GM18498 (cell line): ENCODE results near the gene NOXRED1.
"Not testable (repeated sequence)": the region's sequence is repeated elsewhere in the genome, so short reads cannot be mapped to it uniquely, and the experiment has no call there.

Experiments used
- ATAC-seq: cut with Tn5 transposase; IDR thresholded peaks from one replicate; pipeline ENCODE4 v1.9.1; 2021; ENCODE audit warnings: mild to moderate bottlenecking, moderate library complexity; ENCODE audit not compliant: unreplicated experiment

Gene NOXRED1, protein sequence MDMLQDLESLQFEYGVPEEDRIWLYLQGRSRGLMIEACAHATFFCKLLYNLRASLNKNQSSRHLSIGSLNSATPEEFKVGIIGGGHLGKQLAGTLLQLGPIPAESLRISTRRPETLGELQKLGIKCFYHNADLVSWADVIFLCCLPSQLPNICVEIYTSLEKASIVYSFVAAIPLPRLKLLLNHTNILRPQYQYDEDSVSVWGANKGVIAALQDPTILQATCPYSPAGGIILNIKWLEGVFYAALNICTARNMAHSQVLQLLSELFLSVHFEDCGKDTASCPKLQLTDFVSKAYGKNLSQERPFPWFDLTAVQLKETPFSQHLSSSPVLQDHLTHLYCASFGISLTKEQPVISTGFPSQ

DNA sequence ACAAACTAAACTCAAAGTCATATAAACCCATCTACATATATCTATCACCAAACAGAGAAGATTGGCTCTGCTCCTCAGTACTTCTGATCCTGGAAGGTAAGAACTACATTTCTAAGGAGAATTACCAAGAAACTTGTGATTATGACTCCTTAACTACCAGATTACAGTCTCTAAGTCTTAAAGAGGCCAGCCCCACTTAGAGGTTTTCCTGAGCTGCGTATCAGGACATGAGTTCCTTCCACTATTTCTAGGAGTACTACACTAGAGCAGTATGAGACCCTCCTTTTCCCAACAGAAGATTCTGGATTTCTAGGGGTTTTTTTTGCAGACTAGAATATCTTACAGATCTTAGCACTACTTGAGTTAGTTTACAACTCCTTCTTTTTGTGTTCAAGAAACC is at the start of gene NOXRED1:
TSS of gene NOXRED1 (minus strand) at position 101 of the 400 bp plus-strand sequence. CDS start 634 bp downstream, outside the sequence.
- ATAC-seq, result no peak

DNA sequence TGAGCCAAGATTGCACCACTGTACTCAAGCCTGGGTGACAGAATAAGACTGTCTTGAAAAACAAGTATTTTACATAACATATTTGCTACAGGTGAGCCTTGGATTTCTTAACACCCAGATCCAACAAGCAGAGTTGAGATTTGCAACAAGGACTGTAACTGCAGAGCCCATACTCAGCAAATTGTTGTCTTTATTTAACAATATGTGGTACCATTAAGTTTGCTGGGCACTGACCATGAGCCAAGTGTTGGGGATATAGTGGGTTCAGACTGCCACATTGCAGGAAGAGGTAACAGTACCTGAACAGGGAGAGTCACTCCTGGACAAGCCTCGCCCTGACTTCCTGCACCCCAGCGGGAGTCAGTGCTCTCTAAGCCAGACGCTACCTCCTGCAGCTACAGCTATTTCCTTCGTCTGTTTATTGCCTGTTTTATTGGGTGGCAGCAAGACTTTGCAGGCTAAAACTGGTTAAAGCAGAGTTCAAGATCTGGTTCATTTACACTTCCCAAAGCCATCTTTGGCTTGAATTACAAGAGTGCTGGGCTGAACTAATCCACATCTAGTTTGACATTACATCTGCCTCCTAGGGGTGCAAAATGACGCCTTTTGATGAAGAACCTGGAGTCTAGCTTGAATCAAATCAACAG is 47.0 kb upstream of the NOXRED1 start:
- ATAC-seq, result no peak

DNA sequence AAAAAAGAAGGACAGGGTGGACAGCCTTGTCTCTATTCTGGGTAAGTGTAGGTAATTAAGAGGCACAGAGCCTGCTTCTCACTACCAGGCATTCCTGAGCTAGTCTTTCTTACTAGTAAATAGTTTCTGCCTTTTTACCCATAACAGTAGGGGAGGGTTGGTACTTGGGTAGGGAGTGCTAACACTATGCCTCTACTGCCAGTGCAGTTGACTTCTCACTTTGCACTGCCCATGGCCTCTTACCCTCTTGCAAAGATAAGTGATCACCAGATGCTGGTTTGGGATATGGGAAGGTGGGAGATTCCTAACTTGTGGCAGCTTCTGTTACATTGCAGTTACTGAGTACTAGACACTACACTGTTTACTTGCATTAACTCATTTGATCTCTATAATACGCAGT is 46.2 kb upstream of the NOXRED1 start:
- ATAC-seq, result no peak

DNA sequence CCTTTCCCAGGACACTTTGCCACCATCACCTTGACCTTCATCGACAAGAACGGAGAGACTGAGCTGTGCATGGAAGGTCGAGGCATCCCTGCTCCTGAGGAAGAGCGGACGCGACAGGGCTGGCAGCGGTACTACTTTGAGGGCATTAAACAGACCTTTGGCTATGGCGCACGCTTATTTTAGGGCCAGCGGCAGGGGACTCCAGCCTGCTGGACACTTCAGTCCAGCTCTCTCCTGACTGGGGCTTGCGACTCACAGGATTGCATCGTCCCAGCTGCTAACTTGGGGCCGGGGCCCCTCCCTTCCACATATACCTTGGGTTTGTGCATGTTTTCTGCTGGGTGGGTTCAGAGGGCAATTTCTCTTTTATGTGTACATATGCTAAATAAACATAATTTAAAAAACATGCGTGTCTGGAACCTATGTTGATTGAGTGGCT is 45.8 kb upstream of the NOXRED1 start:
- no peak for ATAC-seq

DNA sequence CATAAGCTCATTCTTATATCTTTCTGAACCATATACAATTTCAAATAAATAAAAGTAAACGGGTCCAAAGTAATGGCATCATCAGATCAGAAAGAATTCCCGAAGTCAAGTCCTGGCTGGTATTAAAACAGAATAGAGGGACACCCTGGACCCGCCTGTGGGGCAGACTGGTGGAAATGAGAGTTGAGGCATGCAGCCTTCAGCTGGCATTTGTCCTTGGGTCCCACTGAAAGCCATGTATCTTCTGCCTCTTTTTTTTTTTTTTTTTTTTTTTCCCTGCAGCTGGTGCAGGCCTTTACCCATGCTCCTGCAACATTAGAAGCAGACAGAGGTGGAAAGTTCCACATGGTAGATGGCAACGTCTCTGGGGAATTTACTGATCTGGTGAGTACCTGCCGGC is 44.5 kb upstream of the NOXRED1 start:
- no peak for ATAC-seq

DNA sequence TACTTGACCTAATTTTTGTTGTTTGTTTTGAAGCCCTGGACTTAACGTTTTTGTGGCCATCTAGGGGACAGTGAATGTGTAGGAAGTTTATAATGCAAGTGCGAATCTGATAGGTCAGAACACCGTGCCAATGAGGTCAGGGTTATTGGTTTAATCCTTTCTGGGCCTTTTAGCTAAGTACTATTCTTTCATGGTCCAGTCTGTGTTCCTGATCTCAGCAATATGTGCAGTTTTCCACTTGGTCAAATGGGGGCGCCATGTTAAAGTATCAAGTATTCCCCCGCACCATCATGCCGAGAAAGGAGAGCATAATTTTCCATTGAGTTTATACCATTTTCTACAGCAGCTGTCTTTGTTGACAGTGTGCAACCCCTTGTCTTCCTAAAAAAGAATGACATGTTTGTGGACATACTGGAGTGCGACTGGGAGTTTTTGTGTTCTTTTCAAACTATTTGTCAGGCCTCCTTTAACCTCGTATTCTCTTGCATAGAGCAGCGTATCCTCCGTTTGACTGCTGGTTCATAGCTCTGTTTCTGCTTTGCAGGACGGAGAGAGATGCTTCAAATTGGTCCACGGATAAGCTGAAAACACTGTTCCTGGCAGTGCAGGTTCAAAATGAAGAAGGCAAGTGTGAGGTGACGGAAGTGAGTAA is 35.9 kb upstream of the NOXRED1 start:
- ATAC-seq, result no peak

DNA sequence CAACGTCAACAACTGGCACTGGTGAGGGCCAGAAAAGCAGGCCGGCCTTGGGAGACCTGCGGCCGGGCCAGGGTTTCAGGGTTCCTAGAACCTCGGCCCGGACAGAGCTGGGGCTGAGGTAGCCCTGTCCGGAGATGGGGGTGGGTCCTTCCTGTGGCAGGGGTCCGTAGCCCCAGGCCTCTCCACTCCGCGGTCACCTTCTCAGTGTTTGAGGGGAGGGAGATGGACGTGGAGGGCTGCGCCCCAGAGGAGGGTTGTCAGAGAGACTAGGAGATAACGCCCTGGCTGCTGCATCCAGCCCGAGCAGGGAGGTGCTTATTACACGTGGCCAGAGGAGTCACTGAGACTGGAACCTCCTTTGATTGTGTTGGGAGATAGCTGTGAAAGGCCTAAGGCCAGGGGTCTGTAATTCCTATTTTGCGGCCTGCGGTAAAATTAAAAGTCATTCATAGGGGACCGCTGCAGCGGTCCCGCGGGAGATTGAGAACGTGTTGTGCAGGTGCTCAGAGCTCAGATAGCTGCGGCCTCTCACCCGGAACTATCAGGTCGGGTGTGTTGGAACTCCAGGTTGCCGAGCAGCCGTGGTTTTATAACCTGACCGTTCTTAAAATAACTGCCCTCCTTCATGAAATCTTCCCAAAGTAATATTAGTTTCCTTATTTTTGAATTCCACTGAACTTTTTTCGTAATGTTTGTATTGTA is 35.1 kb upstream of the NOXRED1 start:
- peak; percentile 19 for ATAC-seq

DNA sequence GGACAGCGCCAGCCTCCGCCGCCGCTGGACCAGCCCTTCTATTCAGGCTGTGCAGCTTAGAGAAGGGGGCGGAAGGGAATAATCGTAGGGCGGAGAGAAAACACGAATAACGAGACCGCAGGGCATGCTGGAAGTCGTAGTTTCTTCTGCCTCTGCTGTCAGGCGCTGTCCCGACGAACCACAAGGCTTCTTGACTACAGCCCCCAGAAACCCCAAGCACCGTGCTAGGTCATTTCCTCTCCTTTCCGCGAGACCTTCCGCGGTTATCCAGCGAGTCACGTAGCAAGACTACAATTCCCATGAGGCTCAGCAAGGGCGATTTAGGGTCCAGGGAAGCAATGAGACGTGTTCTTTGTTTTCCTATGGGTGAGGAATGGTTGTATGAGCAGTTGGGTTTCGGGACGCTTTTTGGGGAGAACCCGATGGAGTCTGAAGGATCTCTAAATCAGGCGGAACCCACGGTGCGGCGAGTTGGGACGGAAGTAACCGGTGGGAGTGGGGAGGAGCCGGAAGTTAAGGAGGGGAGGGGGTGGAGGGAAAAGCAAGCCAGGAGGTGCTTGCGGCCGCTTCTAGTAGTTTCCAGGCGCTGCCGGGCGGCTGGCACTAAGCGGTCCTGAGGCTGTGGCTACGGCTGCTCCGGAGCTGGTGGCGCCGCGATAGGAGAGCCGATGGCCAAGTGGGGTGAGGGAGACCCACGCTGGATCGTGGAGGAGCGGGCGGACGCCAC is 34.4 kb upstream of the NOXRED1 start, which contains the start of the genes AHSA1 and VIPAS39:
TSS of gene AHSA1 (plus strand) at position 572 of the 727 bp plus-strand sequence. CDS start at position 669, 97 bp downstream.
TSS of gene VIPAS39 (minus strand) at position 80 of the 727 bp plus-strand sequence. CDS start 3,499 bp downstream, outside the sequence.
- peak; percentile 91 for ATAC-seq

DNA sequence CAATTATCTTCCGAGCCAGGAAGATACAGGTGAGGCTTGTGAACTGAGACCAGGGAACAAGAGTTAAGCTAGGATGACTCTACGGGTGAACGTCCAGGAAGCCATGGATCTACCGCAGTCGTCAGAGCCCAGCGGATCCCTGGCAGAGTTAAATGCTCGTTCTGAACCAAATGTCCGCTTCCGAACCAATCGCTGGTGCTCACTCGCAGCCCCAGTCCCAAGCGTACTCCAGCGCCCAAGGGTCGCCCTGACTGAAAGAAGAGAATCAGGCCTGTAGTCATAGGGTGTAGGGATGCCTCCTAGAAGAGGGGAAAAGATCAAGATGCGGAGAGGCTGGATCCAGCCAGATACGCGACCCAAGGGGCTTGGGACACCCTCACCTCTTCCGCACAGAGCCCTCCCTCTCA is 33.8 kb upstream of the NOXRED1 start:
- no peak for ATAC-seq

DNA sequence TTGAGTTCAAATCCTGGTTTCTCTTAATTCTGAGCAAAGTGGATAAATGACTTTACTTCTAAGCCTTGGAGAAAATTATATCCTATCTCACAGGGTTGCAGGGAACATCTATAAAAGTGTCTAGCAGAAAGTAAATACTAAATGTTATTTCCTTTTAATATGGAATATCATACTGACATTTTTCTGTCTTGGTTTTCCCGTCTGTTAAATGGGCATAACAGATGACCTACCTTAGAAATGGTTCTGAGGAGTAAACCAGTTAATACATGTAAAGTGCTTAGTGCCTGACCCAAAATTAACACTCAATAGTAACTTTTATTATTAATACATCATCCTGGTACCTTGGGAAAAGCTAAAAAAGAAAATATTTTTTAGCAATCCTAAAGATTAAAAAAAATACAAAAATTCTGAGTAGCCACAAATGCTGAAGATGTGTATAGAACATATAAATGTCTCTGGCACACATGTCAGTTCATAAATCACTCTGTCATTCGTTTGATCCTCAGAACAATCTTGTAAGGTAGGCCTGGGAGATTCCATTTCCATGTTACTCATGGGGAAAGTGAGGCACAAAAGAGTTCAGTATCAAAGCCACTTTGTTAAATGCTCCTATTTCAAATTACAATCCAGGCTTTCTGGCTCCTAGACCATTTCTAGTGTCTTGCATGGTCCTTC is 32.8 kb upstream of the NOXRED1 start:
- no peak for ATAC-seq

DNA sequence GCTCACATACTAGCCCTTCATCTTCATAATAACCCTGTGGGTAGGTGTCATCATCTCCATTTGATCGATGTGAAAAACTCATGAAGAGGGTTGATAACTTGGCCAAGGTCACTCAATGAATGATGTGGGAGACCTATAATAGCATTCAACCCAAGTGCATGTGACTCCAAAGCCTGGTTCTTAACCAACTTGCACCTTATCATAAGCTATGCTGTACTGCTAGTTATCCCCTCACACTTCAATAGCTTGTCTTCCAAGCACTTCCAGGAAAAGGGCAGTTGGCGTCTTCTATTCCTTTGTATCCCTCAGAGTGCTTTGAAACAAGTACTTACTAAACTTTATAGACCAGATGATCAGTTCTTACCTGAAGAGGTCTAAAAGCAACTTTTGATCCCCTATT is 18.9 kb upstream of the NOXRED1 start:
- ATAC-seq, result no peak

DNA sequence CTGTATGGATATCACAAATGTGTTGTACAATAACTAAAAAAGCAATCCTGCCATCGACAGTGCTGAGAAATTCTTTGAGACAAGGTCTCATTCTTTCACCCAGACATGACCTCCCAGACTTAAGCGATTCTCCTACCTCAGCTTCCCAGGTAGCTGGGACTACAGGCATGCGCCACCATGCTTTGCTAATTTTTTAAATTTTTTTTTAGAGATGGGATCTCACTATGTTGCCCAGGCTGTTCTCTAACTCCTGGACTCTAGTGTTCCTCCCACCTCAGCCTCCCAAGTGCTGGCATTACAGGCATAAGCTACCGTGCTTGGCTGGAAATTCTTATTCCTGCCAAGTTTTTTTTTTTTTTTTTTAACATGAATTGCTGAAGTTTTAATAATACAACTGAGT is 16.5 kb upstream of the NOXRED1 start:
- ATAC-seq, result no peak

DNA sequence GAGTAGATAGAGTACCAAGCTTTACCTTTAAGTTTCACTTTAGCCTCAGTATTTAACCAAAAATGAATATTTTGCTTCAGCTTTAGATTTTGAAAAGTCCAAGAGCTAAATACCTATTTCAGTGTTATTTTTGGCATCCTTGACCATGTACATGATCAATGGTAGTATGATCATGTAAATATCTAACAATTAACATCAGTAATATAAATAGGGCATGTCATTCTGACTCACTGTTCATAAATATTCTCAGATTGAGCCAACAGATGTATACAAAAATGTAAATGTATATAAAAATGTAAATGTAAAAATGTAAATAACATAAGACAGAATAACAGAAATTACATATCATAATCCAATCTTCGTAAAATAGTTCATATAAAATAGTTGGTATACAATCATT is 15.3 kb upstream of the NOXRED1 start:
- ATAC-seq, result no peak

DNA sequence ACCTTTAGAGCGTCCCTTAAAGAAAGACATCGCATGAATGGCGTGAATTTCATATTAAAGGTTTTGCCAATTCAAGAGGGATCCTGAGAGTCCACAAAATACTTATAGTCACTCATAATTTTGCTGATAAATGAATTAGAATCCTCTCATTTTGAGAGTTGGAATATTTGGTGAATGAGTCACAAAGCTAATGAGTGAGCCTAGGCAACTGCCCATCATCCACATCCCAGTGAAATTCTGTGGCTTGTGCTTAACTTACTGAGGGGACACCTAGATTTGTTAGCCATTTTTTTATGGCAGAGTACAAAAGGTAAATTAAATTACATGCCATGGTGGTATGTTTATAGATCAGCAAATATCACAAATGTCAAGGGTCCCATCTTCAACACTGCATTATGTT is 12.7 kb upstream of the NOXRED1 start:
- no peak for ATAC-seq

DNA sequence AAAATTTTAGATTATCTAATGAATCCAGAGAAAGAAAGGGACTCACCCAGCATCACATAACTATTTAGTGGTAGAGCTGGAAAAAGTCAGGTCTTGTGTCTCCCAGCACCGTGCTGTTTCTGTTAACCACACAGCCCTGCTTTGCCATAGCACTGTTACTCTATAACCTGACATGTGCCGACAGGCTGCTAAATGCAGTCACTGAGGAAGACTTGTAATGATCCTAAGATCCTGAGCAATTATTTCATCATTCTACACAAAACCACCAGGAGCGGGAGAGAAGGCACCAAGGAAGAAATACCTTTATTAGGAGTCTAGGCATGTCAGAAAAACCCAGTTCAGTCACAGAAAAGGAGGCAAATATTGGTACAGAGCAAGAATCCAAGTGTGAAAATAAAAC is 3.1 kb upstream of the NOXRED1 start:
- no peak for ATAC-seq

DNA sequence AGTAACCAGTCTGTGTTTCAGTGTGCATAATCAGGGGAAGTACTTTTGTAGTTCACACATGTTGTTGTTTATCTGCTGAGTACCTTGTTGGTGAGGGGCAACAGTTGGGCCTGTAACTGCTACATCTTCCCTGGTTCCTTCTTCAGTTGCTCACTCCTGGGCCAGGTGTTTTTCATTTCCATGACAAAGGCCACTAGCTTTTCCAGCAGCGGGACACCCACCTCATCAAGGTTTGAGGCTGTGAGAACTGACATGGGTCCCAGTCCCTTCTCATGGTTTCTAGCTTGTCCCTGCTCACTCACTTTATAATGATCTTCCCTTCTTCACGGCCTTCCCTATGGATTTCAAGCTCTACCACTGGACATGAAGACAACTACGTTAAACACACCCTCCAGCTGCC is 1.5 kb upstream of the NOXRED1 start:
- no peak for ATAC-seq

DNA sequence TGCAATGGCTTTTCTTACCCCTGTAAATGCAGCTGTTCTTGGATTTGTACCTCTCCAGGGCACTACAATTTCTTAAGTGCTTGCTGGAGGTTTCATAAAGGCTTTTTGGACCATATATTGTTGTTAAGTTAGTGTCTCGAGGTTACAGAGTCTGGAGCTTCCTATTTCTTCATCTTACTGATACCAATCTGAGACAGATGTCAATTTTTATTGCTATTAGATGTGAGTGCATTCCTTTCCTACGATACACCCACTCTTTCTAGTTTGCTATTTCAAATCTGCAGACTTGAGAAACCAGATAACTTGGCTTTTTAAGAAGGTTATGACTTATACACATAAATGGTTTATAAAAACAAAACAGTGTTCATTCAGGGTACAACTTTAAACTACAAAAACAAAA is 2.1 kb downstream of the NOXRED1 start:
- no peak for ATAC-seq

DNA sequence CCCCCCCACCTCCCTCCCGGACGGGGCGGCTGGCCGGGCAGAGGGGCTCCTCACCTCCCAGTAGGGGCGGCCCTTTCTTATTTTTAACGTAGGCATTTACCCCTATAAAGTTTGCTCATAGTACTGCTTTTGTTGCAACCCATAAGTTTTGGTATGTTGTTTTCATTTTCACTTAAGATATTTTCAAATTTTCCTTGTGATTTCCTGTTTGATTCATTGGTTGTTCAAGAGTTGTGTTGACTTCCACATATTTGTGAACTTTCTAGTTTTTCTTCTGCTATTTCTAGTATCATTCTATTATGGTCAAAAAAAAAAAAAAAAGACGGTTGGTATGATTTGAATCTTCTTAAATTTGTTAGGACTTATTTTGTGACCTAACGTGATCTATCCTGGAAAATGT is 6.5 kb downstream of the NOXRED1 start:
- ATAC-seq, result no peak

DNA sequence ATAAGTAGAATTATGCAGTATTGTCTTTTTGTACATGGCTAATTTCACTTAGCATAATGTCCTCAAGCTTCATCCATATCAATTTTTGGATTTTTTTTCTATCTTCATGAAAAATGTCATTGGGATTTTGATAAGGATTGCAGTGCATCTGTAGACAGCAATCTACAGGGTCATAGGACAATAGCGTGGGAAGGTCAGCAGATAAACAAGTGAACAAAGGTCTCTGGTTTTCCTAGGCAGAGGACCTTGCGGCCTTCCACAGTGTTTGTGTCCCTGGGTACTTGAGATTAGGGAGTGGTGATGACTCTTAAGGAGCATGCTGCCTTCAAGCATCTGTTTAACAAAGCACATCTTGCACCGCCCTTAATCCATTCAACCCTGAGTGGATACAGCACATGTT is 7.2 kb downstream of the NOXRED1 start:
- ATAC-seq, result not testable (repeated sequence)
